MG63 (cell line): ENCODE measurements around the gene DAB1. TPM values are rescaled to one million over a fixed set of nuclear protein-coding genes. Genes with fewer than 3 reads are reported as not detected.

Experiments used
- DNase-seq: peaks from one replicate; pipeline ENCODE4 v3.0.0-alpha.2; 2020
- H3K27me3 ChIP-seq: fragments of 250-450 bp; sonication (Bioruptor Pico); 2 replicates; pipeline ENCODE4 v1.5.1; 2020; ENCODE audit warnings: mild to moderate bottlenecking, moderate library complexity
- H3K36me3 ChIP-seq: fragments of 250-450 bp; sonication (Bioruptor Pico); 2 replicates; pipeline ENCODE4 v1.5.1; 2020; ENCODE audit warnings: mild to moderate bottlenecking, moderate library complexity
- H3K4me3 ChIP-seq: fragments of 250-450 bp; sonication (Bioruptor Pico); 2 replicates; pipeline ENCODE4 v1.5.1; 2020; ENCODE audit warnings: mild to moderate bottlenecking, moderate library complexity
- H3K9me3 ChIP-seq: fragments of 250-450 bp; sonication (Bioruptor Pico); 2 replicates; pipeline ENCODE4 v1.5.1; 2020; ENCODE audit warnings: mild to moderate bottlenecking, moderate library complexity
- total RNA-seq: library from RNA; depleted of rRNA; stranded (reverse); fragments of >200 nt; shearing (Covaris generic); gene quantifications from 2 replicates; pipeline ENCODE4 v1.2.3, GENCODE V29; 2014; ENCODE audit warnings: low replicate concordance

DAB1 gene
- total RNA-seq, 1 experiment from 2014 or later: not detected

DNA sequence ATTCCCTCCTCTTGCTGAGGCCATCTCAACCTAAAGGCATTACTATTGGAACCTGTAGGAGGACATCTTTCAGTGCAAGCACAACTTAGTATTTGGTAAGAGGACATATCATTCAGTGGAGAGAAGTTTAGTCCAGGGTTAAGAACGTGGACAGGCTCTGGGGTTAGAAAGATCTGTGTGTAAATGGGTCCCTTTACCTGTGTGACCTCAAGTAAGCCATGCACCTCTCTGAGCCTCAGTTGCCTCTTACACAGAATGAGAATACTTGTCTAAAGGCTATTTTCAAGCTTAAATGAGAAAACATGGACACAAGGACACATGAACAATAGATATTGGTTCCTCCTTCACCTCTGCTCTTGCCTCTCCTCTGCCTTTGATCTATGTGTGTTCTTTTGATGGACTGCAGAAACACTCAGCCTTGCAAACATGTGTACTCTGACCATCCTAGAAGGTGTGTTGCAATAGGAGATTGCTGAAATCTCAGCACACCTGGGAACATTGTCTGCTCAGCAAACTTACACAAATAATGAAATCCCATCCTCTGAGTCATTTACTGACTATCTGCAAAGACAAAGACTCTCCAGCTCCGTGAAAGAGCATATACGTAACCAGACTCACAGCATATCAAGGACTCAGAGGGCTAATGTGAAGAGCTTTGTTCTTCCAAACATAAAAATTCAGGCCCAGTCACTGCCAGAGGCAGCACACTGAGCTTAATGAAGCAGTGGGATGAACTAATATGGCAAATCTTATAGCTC is 143.8 kb downstream of the DAB1 start:
- no peak overlapping the region for H3K4me3 ChIP-seq
- no peaks in the 10 kb centered on the region for H3K27me3 ChIP-seq
- DNase-seq: no peak
- no peaks in the 10 kb centered on the region for H3K9me3 ChIP-seq
- H3K36me3 ChIP-seq: no peaks in the 10 kb centered on the region

DNA sequence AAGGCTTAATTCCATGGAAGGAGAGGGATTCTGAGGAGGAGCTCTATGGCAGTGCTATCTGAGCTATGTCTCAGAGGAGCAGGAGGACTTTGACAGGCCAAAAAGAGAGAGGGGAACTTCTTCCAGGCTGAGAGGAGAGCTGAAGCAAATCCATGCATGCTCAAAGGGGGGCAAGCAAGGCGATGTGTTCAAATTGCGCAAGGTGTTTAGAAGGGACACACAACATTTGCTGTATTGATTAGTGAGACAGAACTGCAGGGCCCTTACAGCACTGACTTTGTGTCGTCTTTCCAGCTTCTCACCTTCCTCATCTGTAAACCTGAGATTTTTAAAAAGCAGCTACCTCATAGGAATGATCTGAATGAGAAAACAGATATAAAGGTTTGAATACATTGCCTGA is 145.3 kb downstream of the DAB1 start:
- no peaks in the 10 kb centered on the region for H3K9me3 ChIP-seq

DNA sequence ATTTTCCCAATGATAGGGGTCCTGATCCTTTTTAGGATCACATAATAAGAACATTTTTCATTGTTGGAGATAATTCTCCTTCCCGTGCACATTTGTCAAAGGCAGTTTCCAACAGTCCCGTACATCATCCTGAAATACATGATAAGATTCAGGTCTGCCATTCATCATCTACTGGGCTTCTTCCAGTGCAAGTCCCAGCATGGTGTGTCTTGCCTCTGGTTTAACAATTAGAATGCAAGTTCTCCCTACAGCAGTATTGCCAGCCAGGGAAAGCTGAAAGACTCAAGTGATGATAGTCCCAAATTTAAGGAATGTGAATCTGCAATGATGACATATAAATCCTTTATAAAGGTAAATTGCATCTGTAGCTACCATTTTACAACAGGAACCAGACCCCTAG is 146.2 kb downstream of the DAB1 start:
- Histone ChIP-seq H3K36me3 (no peaks in the 10 kb centered on the region), H3K27me3 (no peaks in the 10 kb centered on the region), H3K4me3 (no peak overlapping the region), H3K9me3 (no peaks in the 10 kb centered on the region)
- no peak for DNase-seq

More for the DNA sequence above, 145.3 kb downstream of the DAB1 start:
- Histone ChIP-seq H3K27me3 (no peaks in the 10 kb centered on the region), H3K36me3 (no peaks in the 10 kb centered on the region), H3K4me3 (no peak overlapping the region)
- no peak for DNase-seq

DNA sequence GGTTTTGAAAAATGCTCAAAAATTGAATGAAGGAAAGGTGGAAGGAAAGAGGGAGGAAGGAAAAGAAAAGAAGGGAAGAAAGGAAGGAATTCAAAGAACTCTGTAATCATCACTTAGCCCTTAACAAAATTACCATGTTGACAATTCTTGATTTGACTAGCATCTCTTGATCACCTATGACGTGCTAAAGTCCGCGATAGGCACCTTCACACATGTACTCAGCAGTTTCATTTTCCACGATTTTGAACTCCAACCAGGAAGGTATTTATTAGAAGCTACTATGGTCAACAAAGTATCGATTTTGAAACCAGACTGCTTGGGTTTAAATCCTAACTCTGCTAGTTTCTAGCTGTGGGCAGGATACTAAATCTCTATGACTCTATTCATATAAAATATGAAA is 146.9 kb downstream of the DAB1 start:
- Histone ChIP-seq H3K4me3 (no peak overlapping the region), H3K36me3 (no peaks in the 10 kb centered on the region), H3K9me3 (no peaks in the 10 kb centered on the region), H3K27me3 (no peaks in the 10 kb centered on the region)
- no peak for DNase-seq

DNA sequence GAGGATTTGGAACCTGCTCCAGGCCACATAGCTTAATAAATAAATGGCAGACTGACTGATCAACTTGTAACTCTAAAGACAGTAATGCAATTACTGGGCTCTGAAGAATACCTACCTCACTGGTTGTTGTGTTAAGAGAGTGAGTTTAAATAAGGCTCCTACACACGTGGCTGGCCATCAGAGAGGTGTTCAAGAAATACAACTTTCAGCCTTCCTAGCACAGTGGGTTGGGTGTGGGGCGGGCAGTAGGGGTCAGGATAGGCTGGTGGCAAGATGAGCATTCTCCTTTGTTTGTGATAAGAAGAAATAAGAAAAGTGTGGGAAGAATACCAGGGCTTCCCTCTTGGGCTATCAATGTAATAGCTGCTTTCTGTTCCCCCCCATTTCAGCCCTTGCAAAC is 151.3 kb downstream of the DAB1 start:
- H3K36me3 ChIP-seq: no peaks in the 10 kb centered on the region
- no peak overlapping the region for H3K4me3 ChIP-seq
- no peaks in the 10 kb centered on the region for H3K9me3 ChIP-seq
- no peaks in the 10 kb centered on the region for H3K27me3 ChIP-seq
- DNase-seq: no peak

DNA sequence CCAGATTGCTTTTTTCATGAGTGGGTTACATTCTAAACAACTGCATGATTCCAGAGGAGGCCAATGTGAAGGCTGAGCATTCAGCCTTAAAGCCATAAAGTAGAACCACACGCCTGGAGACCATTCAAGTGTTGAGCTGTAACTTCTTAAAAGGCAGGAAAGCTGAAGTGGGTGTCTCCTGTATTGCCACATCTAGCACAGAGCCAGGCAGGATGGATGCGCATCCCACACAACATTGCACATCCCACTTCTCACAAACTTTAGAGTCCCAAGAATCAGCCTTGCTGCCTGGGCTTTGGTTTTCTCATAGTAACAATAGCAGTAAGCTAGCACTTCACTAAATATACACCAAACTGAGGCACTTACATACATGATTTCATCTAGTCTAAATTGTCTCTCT is 151.7 kb downstream of the DAB1 start:
- no peaks in the 10 kb centered on the region for H3K36me3 ChIP-seq
- H3K9me3 ChIP-seq: no peaks in the 10 kb centered on the region
- no peak for DNase-seq
- H3K4me3 ChIP-seq: no peak overlapping the region
- no peaks in the 10 kb centered on the region for H3K27me3 ChIP-seq

DNA sequence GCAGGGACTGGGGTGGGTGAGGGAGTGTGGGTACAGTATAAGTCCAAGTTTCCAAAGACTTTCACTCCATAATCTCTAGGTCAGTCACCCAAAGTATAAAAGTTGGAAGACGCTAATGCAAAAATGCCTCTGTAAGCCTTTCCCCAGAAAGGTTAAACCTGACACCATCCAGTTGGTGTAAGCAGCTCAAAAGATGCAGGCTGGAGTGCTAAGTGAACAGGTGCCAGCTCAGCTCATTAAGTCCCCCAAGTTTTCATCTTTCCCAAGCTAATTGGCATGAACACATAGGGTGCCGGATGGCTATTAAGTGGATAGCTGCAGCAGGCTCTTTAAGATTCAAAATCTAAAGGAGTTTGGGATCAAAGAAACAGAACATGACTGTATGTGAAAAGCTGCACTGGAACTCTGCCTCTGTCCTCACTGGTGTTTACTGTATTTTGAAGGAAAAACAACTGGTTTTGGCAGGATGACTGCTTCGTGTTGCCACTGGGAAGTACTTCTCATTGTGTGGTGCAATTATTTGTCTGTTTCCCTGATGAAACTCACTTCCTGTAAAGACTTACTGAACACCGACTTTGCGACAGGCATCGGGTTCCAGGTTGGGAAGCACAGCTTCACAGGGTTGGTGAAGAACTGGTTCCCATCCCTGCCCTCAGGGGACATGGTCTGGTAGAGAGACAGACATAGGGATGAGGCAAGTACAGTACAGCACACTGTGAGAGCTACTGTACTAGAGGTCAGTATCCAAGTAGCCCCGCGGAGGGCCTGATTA is 152.7 kb downstream of the DAB1 start:
- Histone ChIP-seq H3K36me3 (no peaks in the 10 kb centered on the region), H3K4me3 (no peak overlapping the region)
- no peak for DNase-seq

DNA sequence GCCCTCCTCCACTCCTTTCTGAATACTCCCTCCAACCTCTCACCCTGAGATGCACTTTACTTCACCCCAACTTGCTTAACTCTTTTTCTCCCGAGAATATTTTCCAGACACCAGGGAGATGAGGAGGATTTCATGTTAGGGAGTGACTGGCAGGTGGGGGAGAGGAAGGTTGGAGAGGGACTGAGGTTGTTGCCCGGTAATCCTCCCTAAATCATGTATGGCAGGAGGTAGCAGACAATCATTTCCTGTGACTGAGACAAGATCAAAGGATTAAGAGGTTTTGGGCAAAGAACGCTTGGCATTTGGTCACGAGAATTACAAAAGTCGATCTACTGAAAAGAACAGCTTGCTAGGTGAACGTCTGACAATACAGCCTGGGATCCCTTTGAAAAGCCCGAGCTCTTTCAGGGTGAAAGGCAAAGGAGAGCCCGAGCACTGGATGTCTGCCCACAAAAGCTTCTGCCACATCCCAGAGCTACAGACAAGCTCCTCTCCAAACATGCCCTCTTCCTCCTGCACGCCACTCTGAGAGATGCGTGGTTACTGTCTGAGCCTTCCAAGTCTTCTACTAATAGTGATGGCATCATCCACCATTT is 154.1 kb downstream of the DAB1 start:
- Histone ChIP-seq H3K4me3 (no peak overlapping the region), H3K27me3 (no peaks in the 10 kb centered on the region), H3K9me3 (no peaks in the 10 kb centered on the region), H3K36me3 (no peaks in the 10 kb centered on the region)
- DNase-seq: no peak

More for the DNA sequence above, 152.7 kb downstream of the DAB1 start:
- no peaks in the 10 kb centered on the region for H3K9me3 ChIP-seq
- no peaks in the 10 kb centered on the region for H3K27me3 ChIP-seq

DNA sequence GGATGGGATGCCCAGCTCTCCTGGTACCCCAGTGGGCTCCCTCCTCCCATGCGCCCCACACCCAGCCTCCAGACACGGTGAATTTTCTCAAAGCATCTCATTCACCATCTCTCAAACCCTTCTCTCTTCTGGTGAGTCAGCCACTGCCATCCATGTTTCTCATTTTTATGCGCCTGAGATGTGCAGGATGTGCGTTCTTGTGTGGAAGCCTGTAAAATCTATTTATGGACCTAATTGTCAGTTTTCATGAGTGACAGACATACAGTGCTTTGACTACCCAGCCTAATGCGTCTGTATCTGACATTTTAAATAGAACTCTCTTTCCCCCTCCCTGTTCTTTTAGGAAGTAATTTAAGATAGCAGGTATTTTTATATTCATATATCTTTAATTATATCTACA is 158.8 kb downstream of the DAB1 start:
- H3K36me3 ChIP-seq: no peaks in the 10 kb centered on the region
- no peaks in the 10 kb centered on the region for H3K9me3 ChIP-seq
- H3K27me3 ChIP-seq: no peaks in the 10 kb centered on the region
- H3K4me3 ChIP-seq: no peak overlapping the region
- no peak for DNase-seq

DNA sequence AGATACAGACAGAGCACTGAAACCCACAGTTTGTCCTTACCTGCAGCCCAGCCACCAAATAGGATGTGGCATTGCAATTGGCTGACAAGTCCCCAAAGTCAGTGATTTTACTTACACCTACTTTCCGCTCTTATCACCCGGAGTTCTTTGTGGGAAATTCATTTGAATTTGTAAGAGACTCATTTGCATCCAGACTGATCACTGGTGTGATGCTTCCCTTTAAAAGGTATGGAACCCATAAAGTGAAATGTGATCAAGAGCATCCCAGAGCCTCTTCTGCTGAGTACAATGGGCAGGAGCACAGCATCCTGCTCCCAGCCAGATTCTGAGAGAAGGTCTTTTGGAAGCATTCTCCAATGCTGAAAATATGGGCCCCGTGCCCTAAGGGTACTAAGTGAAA is 161.4 kb downstream of the DAB1 start:
- no peak for DNase-seq
- no peaks in the 10 kb centered on the region for H3K36me3 ChIP-seq
- H3K9me3 ChIP-seq: no peaks in the 10 kb centered on the region
- no peaks in the 10 kb centered on the region for H3K27me3 ChIP-seq
- H3K4me3 ChIP-seq: no peak overlapping the region

DNA sequence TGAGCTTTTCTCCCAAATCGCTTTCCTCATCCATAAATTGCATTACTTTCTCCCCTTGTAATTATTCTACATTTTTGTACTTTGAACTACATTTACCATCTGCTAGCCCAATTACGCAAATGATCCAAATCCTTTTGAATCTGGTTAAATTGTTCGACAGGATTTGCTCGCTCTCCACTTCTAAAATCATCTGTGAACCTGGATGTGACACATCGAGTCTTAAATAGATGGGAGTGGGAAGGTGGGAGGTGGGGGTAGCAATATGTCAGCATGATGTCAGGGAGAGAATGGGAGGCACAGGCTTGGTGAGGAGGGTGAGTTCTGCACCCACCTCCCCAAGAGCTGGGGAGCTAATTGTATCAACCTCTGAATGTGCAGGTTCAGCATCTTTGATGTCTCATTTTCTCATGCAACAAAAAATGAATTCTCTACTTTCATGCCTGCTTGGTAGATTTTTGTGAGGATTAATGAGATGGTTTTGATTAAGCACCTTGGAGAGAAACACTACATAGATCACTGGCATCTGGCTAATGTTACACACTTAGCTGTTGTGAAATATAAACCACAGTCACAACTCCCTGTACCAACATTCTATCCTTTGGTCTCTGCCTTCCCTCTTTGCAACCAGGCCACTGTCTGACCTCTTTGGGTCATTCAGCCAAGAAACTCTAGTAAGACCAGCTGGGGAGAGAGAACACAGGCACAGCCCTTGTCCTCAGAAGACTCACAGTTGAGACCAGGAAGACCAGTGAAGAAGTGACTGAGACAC is 165.1 kb downstream of the DAB1 start:
- no peak for DNase-seq
- H3K36me3 ChIP-seq: no peaks in the 10 kb centered on the region
- H3K4me3 ChIP-seq: no peak overlapping the region
- H3K9me3 ChIP-seq: no peaks in the 10 kb centered on the region
- H3K27me3 ChIP-seq: no peaks in the 10 kb centered on the region

DNA sequence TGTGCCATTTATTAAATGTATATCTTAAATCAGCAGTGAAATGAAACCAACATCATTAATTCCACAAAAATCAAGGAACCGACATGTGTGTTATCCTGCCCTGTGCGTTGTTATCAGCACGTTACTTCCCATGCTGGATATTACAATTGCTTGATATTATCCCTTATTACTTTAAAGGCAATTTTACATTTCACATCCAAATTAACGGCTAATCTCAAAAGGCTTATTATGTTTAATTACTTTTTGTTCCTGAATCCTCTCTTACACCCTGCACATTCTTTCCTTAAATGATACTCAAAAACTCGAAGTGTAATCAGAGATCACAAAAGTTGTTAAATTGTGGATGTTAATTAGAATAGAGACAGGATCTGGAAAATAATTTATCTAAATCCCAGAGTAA is 167.9 kb downstream of the DAB1 start:
- no peak for DNase-seq
- no peak overlapping the region for H3K4me3 ChIP-seq
- H3K36me3 ChIP-seq: no peaks in the 10 kb centered on the region
- H3K9me3 ChIP-seq: no peaks in the 10 kb centered on the region
- H3K27me3 ChIP-seq: no peaks in the 10 kb centered on the region

DNA sequence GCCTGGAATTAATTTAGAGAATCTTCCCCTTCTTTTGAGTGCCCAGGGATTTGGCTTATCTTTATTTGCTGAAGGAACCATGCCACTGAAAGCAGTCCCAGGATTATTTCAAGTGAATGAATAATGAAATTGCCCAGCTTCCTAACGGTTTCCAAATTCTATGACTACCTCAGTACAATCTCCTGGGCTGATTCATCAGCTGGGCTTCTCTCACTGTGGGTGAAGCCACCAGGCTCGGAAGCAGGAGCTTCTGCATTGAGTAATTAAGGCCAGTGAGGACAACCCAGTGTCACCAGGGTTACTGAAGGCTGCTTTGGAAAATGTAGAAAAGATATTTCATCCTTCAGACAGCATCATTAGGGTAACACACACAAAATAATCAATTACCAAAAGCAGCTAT is 169.8 kb downstream of the DAB1 start:
- Histone ChIP-seq H3K9me3 (no peaks in the 10 kb centered on the region), H3K27me3 (no peaks in the 10 kb centered on the region), H3K36me3 (no peaks in the 10 kb centered on the region), H3K4me3 (no peak overlapping the region)
- DNase-seq: peak; percentile 62

DNA sequence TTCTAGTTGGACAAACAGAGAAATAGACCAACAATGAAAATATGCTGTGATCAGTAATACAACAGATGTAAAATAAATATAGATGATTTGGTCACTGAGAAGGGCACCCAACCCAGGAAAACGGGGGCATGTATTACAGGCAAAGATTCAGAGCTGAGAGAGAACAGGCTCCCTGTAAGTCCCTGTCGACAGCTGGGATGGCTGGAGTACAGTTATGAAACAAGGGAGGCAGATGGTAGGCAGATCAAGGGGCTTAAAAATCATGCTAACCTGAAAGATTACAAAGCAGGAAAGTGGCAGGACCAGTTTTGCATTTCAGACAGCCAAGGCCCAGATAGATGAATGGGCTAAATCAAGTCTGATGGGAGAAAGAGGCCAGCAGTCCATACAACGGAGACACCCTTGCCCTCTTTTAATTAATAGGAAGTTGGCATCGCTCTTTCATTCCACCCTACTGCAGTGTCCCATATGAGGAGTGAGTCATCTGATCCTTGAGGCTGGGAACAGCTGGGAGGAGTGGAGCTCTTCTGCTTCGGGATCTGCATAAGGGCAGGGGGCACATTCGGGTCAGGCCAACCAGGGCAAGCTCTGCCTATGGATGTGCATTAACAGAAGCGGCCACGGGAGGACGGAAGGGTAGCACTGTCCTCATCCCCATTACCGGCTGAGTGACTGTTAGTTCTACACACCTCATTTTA is 171.1 kb downstream of the DAB1 start:
- H3K27me3 ChIP-seq: no peaks in the 10 kb centered on the region

DNA sequence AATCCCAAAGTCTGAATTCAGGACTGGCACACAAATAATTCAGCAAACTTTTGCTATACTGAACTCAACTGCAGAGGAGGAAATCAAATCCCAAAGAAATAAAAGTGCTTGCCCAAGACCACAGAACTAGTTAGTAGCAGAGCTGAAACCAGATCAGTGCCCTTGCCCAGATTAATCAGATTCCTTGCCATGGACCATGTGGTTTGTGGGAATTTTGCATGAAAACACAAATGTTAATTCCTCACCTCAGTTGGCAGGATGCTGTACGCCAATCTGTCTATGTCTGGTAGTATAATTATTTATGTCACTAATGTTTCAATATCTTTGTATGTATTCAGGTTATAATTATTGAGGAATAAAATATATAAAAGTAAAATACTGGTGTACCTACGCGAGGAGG is 173.8 kb downstream of the DAB1 start:
- H3K36me3 ChIP-seq: no peaks in the 10 kb centered on the region
- H3K27me3 ChIP-seq: no peaks in the 10 kb centered on the region
- H3K4me3 ChIP-seq: no peak overlapping the region

More for the DNA sequence above, 171.1 kb downstream of the DAB1 start:
- H3K9me3 ChIP-seq: no peaks in the 10 kb centered on the region
- no peak for DNase-seq
- no peak overlapping the region for H3K4me3 ChIP-seq
- no peaks in the 10 kb centered on the region for H3K36me3 ChIP-seq

DNA sequence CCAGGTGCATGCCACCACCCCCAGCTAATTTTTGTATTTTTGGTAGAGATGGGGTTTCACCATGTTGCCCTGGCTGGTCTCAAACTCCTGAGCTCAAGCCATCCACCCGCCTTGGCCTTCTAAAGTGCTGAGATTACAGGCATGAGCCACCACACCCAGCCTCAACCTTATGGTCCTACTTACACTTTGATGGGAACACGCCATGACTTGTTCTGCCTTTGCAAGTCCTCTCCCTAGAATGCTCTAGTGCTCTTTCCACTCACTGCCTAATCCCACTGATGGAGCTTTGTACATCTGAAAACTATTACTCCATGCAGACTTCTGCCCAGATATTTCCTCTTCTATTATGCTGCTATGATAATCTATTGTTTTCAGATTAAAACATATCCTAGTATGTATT is 174.3 kb downstream of the DAB1 start:
- Histone ChIP-seq H3K27me3 (no peaks in the 10 kb centered on the region), H3K36me3 (no peaks in the 10 kb centered on the region), H3K9me3 (no peaks in the 10 kb centered on the region), H3K4me3 (no peak overlapping the region)
- DNase-seq: no peak

More for the DNA sequence above, 173.8 kb downstream of the DAB1 start:
- H3K9me3 ChIP-seq: no peaks in the 10 kb centered on the region
- DNase-seq: no peak
